Liver (tissue), 9 donors: Measurements from ENCODE around the gene SHROOM1. TPM values are rescaled to one million over a fixed set of nuclear protein-coding genes. Genes with fewer than 3 reads are reported as not detected.

ENCODE experiments used
- DNase-seq: peaks from one replicate; pipeline ENCODE4 v3.0.0-alpha.2; 2017; ENCODE audit warnings: low spot score
- H3K27ac ChIP-seq, 2 donors: one replicate each; pipeline ENCODE4 v1.7.0; 2013; ENCODE audit warnings: inconsistent platforms in 2 of 2, low read length in 2 of 2, control low read depth in 1 of 2, low read depth in 1 of 2, mild to moderate bottlenecking in 1 of 2
- H3K27me3 ChIP-seq, 4 donors: one replicate each; pipeline versions ENCODE4 v1.6.1 to v1.7.0; 2013; ENCODE audit warnings: low read length in 3 of 4, inconsistent platforms in 1 of 4, mild to moderate bottlenecking in 1 of 4, moderate library complexity in 1 of 4; ENCODE audit not compliant: control insufficient read depth in 4 of 4, insufficient read depth in 4 of 4
- H3K36me3 ChIP-seq, 4 donors: one replicate each; pipeline versions ENCODE4 v1.6.1 to v1.7.0; 2013; ENCODE audit warnings: low read length in 3 of 4, mild to moderate bottlenecking in 3 of 4, low read depth in 1 of 4, moderate library complexity in 1 of 4; ENCODE audit not compliant: control insufficient read depth in 4 of 4, insufficient read depth in 3 of 4
- H3K4me1 ChIP-seq, 4 donors: one replicate each; pipeline versions ENCODE4 v1.6.1 to v1.7.0; 2013; ENCODE audit warnings: low read length in 3 of 4, mild to moderate bottlenecking in 3 of 4, moderate library complexity in 1 of 4; ENCODE audit not compliant: control insufficient read depth in 4 of 4, insufficient read depth in 4 of 4
- H3K4me3 ChIP-seq, 3 donors: one replicate each; pipeline versions ENCODE4 v1.6.1 to v1.7.0; 2013; ENCODE audit warnings: low read length in 3 of 3, control low read depth in 1 of 3, low read depth in 1 of 3, mild to moderate bottlenecking in 1 of 3
- H3K9ac ChIP-seq, 2 donors: one replicate each; pipeline ENCODE4 v1.7.0; 2013; ENCODE audit warnings: low read length in 2 of 2, mild to moderate bottlenecking in 2 of 2, moderate library complexity in 2 of 2, control low read depth in 1 of 2, low read depth in 1 of 2
- H3K9me3 ChIP-seq, 4 donors: one replicate each; pipeline versions ENCODE4 v1.6.1 to v1.7.0; 2013; ENCODE audit warnings: low read length in 3 of 4; ENCODE audit not compliant: control insufficient read depth in 4 of 4
- CTCF ChIP-seq: fragments of 150-350 bp; IDR thresholded peaks from 2 replicates; pipeline ENCODE4 v1.5.1; 2017; ENCODE audit warnings: improper control_type of control experiment, low read depth, low read length; ENCODE audit not compliant: missing input control
- EGR1 ChIP-seq, 2 donors: IDR thresholded peaks; 2 replicates each; pipeline ENCODE4 v1.6.1; 2016 to 2018; ENCODE audit warnings: antibody characterized with exemption in 2 of 2, low read depth in 2 of 2
- FOXA1 ChIP-seq: IDR thresholded peaks from 2 replicates; pipeline ENCODE4 v1.6.1; 2016; ENCODE audit warnings: antibody characterized with exemption
- FOXA2 ChIP-seq: IDR thresholded peaks from 2 replicates; pipeline ENCODE4 v1.6.1; 2016; ENCODE audit warnings: antibody characterized with exemption
- GABPA ChIP-seq, 2 donors: IDR thresholded peaks in 1 of 2; conservative IDR thresholded peaks in 1 of 2; 2 replicates each; pipeline ENCODE4 v1.6.1; 2016; ENCODE audit warnings: antibody characterized with exemption in 2 of 2, mild to moderate bottlenecking in 1 of 2, moderate library complexity in 1 of 2
- HNF4A ChIP-seq, 2 donors: conservative IDR thresholded peaks; 2 replicates each; pipeline ENCODE4 v1.6.1; 2016; ENCODE audit warnings: antibody characterized with exemption in 2 of 2, mild to moderate bottlenecking in 2 of 2
- HNF4G ChIP-seq: IDR thresholded peaks from 2 replicates; pipeline ENCODE4 v1.6.1; 2016; ENCODE audit warnings: antibody characterized with exemption
- JUND ChIP-seq, 2 donors: IDR thresholded peaks; 2 replicates each; pipeline ENCODE4 v1.6.1; 2016; ENCODE audit warnings: antibody characterized with exemption in 2 of 2
- MAX ChIP-seq: IDR thresholded peaks from 2 replicates; pipeline ENCODE4 v1.6.1; 2016; ENCODE audit warnings: antibody characterized with exemption
- NR2F2 ChIP-seq: IDR thresholded peaks from 2 replicates; pipeline ENCODE4 v1.6.1; 2016; ENCODE audit warnings: antibody characterized with exemption
- RAD21 ChIP-seq, 2 donors: IDR thresholded peaks; 2 replicates each; pipeline ENCODE4 v1.6.1; 2016; ENCODE audit warnings: antibody characterized with exemption in 2 of 2, mild to moderate bottlenecking in 2 of 2
- REST ChIP-seq: IDR thresholded peaks from 2 replicates; pipeline ENCODE4 v1.6.1; 2016; ENCODE audit warnings: antibody characterized with exemption, mild to moderate bottlenecking
- RXRA ChIP-seq, 2 donors: IDR thresholded peaks; 2 replicates each; pipeline ENCODE4 v1.6.1; 2017 to 2018; ENCODE audit warnings: antibody characterized with exemption in 2 of 2, mild to moderate bottlenecking in 1 of 2
- SP1 ChIP-seq: IDR thresholded peaks from 2 replicates; pipeline ENCODE4 v1.6.1; 2018; ENCODE audit warnings: antibody characterized with exemption, mild to moderate bottlenecking
- TAF1 ChIP-seq: conservative IDR thresholded peaks from 2 replicates; pipeline ENCODE4 v1.6.1; 2016; ENCODE audit warnings: antibody characterized with exemption, mild to moderate bottlenecking
- YY1 ChIP-seq: IDR thresholded peaks from 2 replicates; pipeline ENCODE4 v1.6.1; 2016; ENCODE audit warnings: antibody characterized with exemption, mild to moderate bottlenecking
- ZBTB33 ChIP-seq: IDR thresholded peaks from 2 replicates; pipeline ENCODE4 v1.6.1; 2016; ENCODE audit warnings: antibody characterized with exemption
- WGBS: extraction: QIAGEN DNeasy Blood & Tissue Kit; methylation state at CpG from one replicate; pipeline ENCODE4 v1.1.7; 2013; 5-methylcytosine and 5-hydroxymethylcytosine counted together
- polyA plus RNA-seq, 2 donors: library from polyadenylated mRNA; stranded (reverse) in 1 of 2; unstranded in 1 of 2; fragments of 200-250 nt in 1 of 2; fragments of >200 nt in 1 of 2; fragmentation: Nextera tagmentation in 1 of 2; extraction: Ambion mirVana in 1 of 2; gene quantifications; one replicate each; pipeline versions ENCODE4 v1.2.1 to v1.2.3, GENCODE V29; 2013 to 2015
- total RNA-seq, 2 donors: library from RNA; depleted of rRNA; stranded (reverse); fragments of >200 nt; gene quantifications; one replicate each; pipeline ENCODE4 v1.2.3, GENCODE V29; 2014
- donor health status: healthy.
- donor health status: healthy.
- donor health status: healthy.
- donor health status: healthy.
- donor health status: healthy.

The SHROOM1 gene
- total and polyA plus RNA-seq, 4 donors: 6.1 to 28.5 (median 18.3) TPM

GRCh38 chr5:132865668-132866341 lies 35.4 kb upstream of the SHROOM1 start:
- WGBS: 32% methylated on average over 30 of the region's 30 CpGs
- Histone ChIP-seq H3K36me3 (peaks cover 0 to 15% (median 8%) of the 10 kb centered on the region in 4 donors), H3K27ac (peak overlapping the region; percentile 98 to 99), H3K4me3 (peak overlapping the region; percentile 29 to 71 (median 34)), H3K9me3 (no peaks in the 10 kb centered on the region), H3K9ac (peak overlapping the region; percentile 94 to 99), H3K4me1 (peaks cover 9 to 36% (median 16%) of the 10 kb centered on the region in 4 donors), H3K27me3 (no peaks in the 10 kb centered on the region)
- DNase-seq: no peak
- TF ChIP-seq NR2F2: no peak
- TF ChIP-seq HNF4A (conservative IDR thresholded peaks at IDR 0.05): no peak
- TF ChIP-seq YY1: no peak
- no peak for TF ChIP-seq RAD21 (IDR thresholded peaks at IDR 0.05)
- no peak for TF ChIP-seq GABPA (IDR thresholded peaks at IDR 0.05 in 1 of 2, conservative IDR thresholded peaks at IDR 0.05 in 1 of 2)
- TF ChIP-seq MAX: no peak
- no peak for TF ChIP-seq HNF4G
- no peak for TF ChIP-seq TAF1
- TF ChIP-seq REST: no peak
- TF ChIP-seq ZBTB33: no peak
- TF ChIP-seq JUND (IDR thresholded peaks at IDR 0.05): no peak
- no peak for TF ChIP-seq FOXA2
- TF ChIP-seq CTCF: no peak
- TF ChIP-seq EGR1 (IDR thresholded peaks at IDR 0.05; ENCODE audit: low read depth in 2 of 2): no peak

- 83% methylated on average over 5 of the region's 5 CpGs for WGBS
- DNase-seq: no peak
- no peak overlapping the region for H3K4me3 ChIP-seq
- no peaks in the 10 kb centered on the region for H3K36me3 ChIP-seq
- H3K9me3 ChIP-seq: no peaks in the 10 kb centered on the region
- H3K4me1 ChIP-seq: peaks cover 0 to 4% (median 3%) of the 10 kb centered on the region in 4 donors
- no peaks in the 10 kb centered on the region for H3K27me3 ChIP-seq
- no peak overlapping the region for H3K27ac ChIP-seq
- H3K9ac ChIP-seq: no peak overlapping the region
- no peak for TF ChIP-seq JUND (IDR thresholded peaks at IDR 0.05)
- TF ChIP-seq NR2F2: no peak
- no peak for TF ChIP-seq RXRA (IDR thresholded peaks at IDR 0.05)
- TF ChIP-seq GABPA (IDR thresholded peaks at IDR 0.05 in 1 of 2, conservative IDR thresholded peaks at IDR 0.05 in 1 of 2): no peak
- TF ChIP-seq RAD21 (IDR thresholded peaks at IDR 0.05): no peak
- TF ChIP-seq FOXA1: no peak
- TF ChIP-seq TAF1: no peak
- TF ChIP-seq MAX: no peak
- no peak for TF ChIP-seq SP1
- TF ChIP-seq EGR1 (IDR thresholded peaks at IDR 0.05; ENCODE audit: low read depth in 2 of 2): no peak
- no peak for TF ChIP-seq HNF4G
- TF ChIP-seq CTCF: no peak
- TF ChIP-seq ZBTB33: no peak
- TF ChIP-seq YY1: no peak
- no peak for TF ChIP-seq FOXA2
These were observed 30.3 kb upstream of the SHROOM1 start for GRCh38 chr5:132860742-132861141.
